AG04450 (cell line): ENCODE results near the gene ZNF692. TPM values are rescaled to one million over a fixed set of nuclear protein-coding genes. Genes with fewer than 3 reads are reported as not detected.
"Not testable (repeated sequence)": the region's sequence is repeated elsewhere in the genome, so short reads cannot be mapped to it uniquely, and the experiment has no call there.

Experiments used
- CTCF ChIA-PET: fragments of 300-600, 350-600 bp; formaldehyde crosslinking; extraction: SDS; loops from one replicate; lab custom pipeline; 2022; ENCODE audit warnings: antibody characterized with exemption, inconsistent platforms; lab: Charles Lee
- POLR2A ChIA-PET: fragments of 350-600 bp; formaldehyde crosslinking; extraction: SDS; loops from one replicate; lab custom pipeline; 2021; ENCODE audit warnings: antibody characterized with exemption, inconsistent platforms; lab: Yijun Ruan, JAX
- DNase-seq: peaks from one replicate; pipeline ENCODE4 v3.0.0-alpha.2; 2011; ENCODE audit warnings: low read depth, low spot score
- H3K27ac ChIP-seq: one replicate; pipeline ENCODE4 v1.5.1; 2012; ENCODE audit warnings: low read depth, low read length, control low read depth
- H3K27me3 ChIP-seq: one replicate; pipeline ENCODE4 v1.6.0; 2012; ENCODE audit warnings: low read length; ENCODE audit not compliant: control insufficient read depth, insufficient read depth
- H3K4me3 ChIP-seq: 2 replicates; pipeline ENCODE4 v1.5.1; 2011; ENCODE audit warnings: mild to moderate bottlenecking, low read depth, low read length, control low read depth
- H3K9me3 ChIP-seq: 2 replicates; pipeline ENCODE4 v1.5.1; 2012; ENCODE audit warnings: low read length; ENCODE audit not compliant: control insufficient read depth, insufficient read depth
- CTCF ChIP-seq: IDR thresholded peaks from 2 replicates; pipeline ENCODE4 v1.5.1; 2011; ENCODE audit warnings: low read depth, low read length, control low read depth, inconsistent platforms
- polyA plus RNA-seq: library from polyadenylated mRNA; depleted of rRNA; stranded (reverse); fragments of >200 nt; gene quantifications from 2 replicates; pipeline ENCODE4 v1.2.3, GENCODE V29; 2011

ZNF692 gene
- polyA plus RNA-seq, 1 experiment, result 12.7 TPM

GRCh38 chr1:248894837-248895236 lies 36.0 kb upstream of the ZNF692 start:
- no peak for DNase-seq
- Histone ChIP-seq H3K9me3 (no peaks in the 10 kb centered on the region), H3K4me3 (no peak overlapping the region), H3K27ac (no peak overlapping the region), H3K27me3 (no peaks in the 10 kb centered on the region)
- ChIA-PET CTCF (interaction anchor here (0.5 kb wide), 1 partner anchor 12 kb away, joined by 8 read pairs; no protein-coding TSS in a partner anchor), POLR2A (no interaction called here)
- TF ChIP-seq CTCF, result no peak

- Histone ChIP-seq H3K4me3 (no peak overlapping the region), H3K9me3 (no peaks in the 10 kb centered on the region), H3K27me3 (no peaks in the 10 kb centered on the region), H3K27ac (no peak overlapping the region)
- no peak for TF ChIP-seq CTCF
- POLR2A ChIA-PET, result no interaction called here
- CTCF ChIA-PET, result no interaction called here
- no peak for DNase-seq
Observed at GRCh38 chr1:248892590-248892989, 33.7 kb upstream of the ZNF692 start.

GRCh38 chr1:248891758-248892157 lies 32.9 kb upstream of the ZNF692 start:
- TF ChIP-seq CTCF, result no peak
- CTCF ChIA-PET, result no interaction called here

GRCh38 chr1:248890549-248891498 lies 31.9 kb upstream of the ZNF692 start:
- Histone ChIP-seq H3K27me3 (no peaks in the 10 kb centered on the region), H3K27ac (no peak overlapping the region), H3K9me3 (no peaks in the 10 kb centered on the region), H3K4me3 (no peak overlapping the region)
- ChIA-PET CTCF (no interaction called here), POLR2A (no interaction called here)
- no peak for DNase-seq
- TF ChIP-seq CTCF, result no peak

More at GRCh38 chr1:248891758-248892157, 32.9 kb upstream of the ZNF692 start:
- no peak overlapping the region for H3K27ac ChIP-seq
- DNase-seq, result no peak
- POLR2A ChIA-PET, result no interaction called here
- H3K27me3 ChIP-seq, result no peaks in the 10 kb centered on the region
- H3K9me3 ChIP-seq, result no peaks in the 10 kb centered on the region
- H3K4me3 ChIP-seq, result no peak overlapping the region

GRCh38 chr1:248889914-248890243 lies 31.0 kb upstream of the ZNF692 start:
- H3K27ac ChIP-seq, H3K9me3 ChIP-seq, H3K4me3 ChIP-seq, DNase-seq, H3K27me3 ChIP-seq, CTCF ChIA-PET, POLR2A ChIA-PET: not testable (repeated sequence)
